ENCODE data around the gene DGCR8. TPM values are rescaled to one million over a fixed set of nuclear protein-coding genes. Genes with fewer than 3 reads are reported as not detected.

DGCR8 gene
- polyA plus RNA-seq, 2 of the 4 experiments (the other 2 are of a cell fraction), result 18.1 to 21.3 TPM

DNA sequence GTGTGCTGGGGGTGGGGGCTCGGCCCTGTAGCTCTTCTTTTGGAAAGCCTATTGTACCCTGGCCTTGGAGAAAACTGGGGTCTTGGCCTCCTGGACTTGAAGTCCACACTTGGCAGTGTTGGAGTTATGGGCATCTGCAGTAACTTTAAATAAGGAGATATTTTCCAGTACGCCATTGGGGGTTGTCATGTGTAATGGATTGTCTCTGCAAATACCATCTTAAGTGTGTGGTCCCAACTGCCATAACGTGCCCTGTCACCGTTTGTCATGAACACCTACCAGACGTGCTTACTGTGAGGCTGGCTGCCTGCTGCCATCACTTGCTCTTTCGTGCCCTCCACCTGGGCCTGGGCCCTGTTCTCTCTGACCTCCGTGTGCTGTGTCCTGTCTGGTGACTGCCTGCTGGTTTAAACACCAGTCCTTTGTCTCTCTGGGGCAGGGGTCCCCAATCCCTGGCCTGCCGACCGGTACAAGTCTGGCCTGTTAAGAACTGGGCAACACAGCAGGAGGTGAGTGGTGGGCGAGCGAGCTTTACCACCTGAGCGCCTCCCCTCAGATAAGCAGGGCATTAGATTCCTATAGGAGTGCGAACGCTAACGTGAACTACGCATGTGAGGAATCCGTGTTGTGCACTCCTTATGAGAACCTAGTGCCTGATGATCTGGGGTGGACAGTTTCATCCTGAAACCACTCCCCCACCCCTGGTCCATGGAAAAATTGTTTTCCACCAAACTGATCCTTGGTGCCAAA, 48.0 kb downstream of the DGCR8 start:
- Histone ChIP-seq H3K9me3 (no peaks in the 10 kb centered on the region), H3K4me1 (peaks cover 4% of the 10 kb centered on the region; the same call in 1 of the 3 replicates), H3K27ac (no peak overlapping the region), H3K4me2 (no peak overlapping the region), H3K4me3 (no peak overlapping the region)
- FAIRE-seq, result no peak
- CTCF ChIA-PET, result interaction anchor here (1.0 to 1.2 kb wide), 3 partner anchors 10 to 158 kb away, joined by 3 to 4 read pairs (median 3); no protein-coding TSS in a partner anchor
- WGBS (ENCODE audit: missing lambda C conversion rate), result 90% methylated on average over 11 of the region's 17 CpGs
- DNase-seq (ENCODE audit: low read depth in 1 of 2, low spot score in 1 of 2), result no peak
- TF ChIP-seq, protein P1, sequence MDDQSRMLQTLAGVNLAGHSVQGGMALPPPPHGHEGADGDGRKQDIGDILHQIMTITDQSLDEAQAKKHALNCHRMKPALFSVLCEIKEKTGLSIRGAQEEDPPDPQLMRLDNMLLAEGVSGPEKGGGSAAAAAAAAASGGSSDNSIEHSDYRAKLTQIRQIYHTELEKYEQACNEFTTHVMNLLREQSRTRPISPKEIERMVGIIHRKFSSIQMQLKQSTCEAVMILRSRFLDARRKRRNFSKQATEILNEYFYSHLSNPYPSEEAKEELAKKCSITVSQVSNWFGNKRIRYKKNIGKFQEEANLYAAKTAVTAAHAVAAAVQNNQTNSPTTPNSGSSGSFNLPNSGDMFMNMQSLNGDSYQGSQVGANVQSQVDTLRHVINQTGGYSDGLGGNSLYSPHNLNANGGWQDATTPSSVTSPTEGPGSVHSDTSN (IDR thresholded peaks at IDR 0.05), result no peak
- no peak for TF ChIP-seq HOXB13 (CRISPR knock-in tag; IDR thresholded peaks at IDR 0.05; ENCODE audit: low read depth)
- TF ChIP-seq, protein P2, sequence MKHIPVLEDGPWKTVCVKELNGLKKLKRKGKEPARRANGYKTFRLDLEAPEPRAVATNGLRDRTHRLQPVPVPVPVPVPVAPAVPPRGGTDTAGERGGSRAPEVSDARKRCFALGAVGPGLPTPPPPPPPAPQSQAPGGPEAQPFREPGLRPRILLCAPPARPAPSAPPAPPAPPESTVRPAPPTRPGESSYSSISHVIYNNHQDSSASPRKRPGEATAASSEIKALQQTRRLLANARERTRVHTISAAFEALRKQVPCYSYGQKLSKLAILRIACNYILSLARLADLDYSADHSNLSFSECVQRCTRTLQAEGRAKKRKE (CRISPR knock-in tag; IDR thresholded peaks at IDR 0.05; ENCODE audit: low read depth), result no peak
- TF ChIP-seq, protein P3, sequence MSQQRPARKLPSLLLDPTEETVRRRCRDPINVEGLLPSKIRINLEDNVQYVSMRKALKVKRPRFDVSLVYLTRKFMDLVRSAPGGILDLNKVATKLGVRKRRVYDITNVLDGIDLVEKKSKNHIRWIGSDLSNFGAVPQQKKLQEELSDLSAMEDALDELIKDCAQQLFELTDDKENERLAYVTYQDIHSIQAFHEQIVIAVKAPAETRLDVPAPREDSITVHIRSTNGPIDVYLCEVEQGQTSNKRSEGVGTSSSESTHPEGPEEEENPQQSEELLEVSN (IDR thresholded peaks at IDR 0.05; ENCODE audit: borderline replicate concordance, low read depth), result no peak
- no peak for TF ChIP-seq NR3C1 (IDR thresholded peaks at IDR 0.05)
- TF ChIP-seq, protein P4, sequence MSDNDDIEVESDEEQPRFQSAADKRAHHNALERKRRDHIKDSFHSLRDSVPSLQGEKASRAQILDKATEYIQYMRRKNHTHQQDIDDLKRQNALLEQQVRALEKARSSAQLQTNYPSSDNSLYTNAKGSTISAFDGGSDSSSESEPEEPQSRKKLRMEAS (IDR thresholded peaks at IDR 0.05), result no peak
- no peak for TF ChIP-seq CHD2 (IDR thresholded peaks at IDR 0.05; ENCODE audit: low read length, partially characterized antibody)
- no peak for TF ChIP-seq SREBF2 (IDR thresholded peaks at IDR 0.05)
- TF ChIP-seq ESRRA (IDR thresholded peaks at IDR 0.05; ENCODE audit: borderline replicate concordance, low read length), result no peak
- TF ChIP-seq EHMT2 (IDR thresholded peaks at IDR 0.05; ENCODE audit: low read depth), result no peak
- TF ChIP-seq BHLHE40 (IDR thresholded peaks at IDR 0.05; ENCODE audit: low read depth, low read length), result no peak
- no peak for TF ChIP-seq ZFP36 (IDR thresholded peaks at IDR 0.05; ENCODE audit: borderline replicate concordance, partially characterized antibody)
- TF ChIP-seq FOSB (CRISPR knock-in tag; IDR thresholded peaks at IDR 0.05), result no peak
- no peak for TF ChIP-seq HOXB5 (CRISPR knock-in tag; IDR thresholded peaks at IDR 0.05)
- TF ChIP-seq MYC (IDR thresholded peaks at IDR 0.05; ENCODE audit: borderline replicate concordance, low read length), result no peak
- TF ChIP-seq EHF (CRISPR knock-in tag; IDR thresholded peaks at IDR 0.05), result no peak
- POLR2A ChIA-PET, result no interaction called here
- ATAC-seq, result no peak

DNA sequence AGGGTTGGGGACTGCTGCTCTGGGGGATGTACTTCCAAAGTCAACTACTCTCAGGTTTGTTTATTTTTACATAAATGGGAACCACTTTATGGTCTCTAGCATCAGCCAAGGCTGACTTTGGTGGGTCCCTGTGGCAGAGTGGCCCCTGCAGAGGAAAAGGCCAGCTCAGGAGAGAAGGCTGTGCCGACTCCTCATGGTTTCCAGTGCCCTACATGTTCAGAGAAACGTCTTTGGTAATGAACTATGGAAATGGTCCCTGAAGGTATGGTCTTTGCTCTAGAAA, 48.5 kb downstream of the DGCR8 start:
- no peak for DNase-seq (ENCODE audit: low read depth in 1 of 2, low spot score in 1 of 2)
- Histone ChIP-seq H3K4me3 (no peak overlapping the region), H3K27ac (no peak overlapping the region), H3K9me3 (no peaks in the 10 kb centered on the region), H3K4me2 (no peak overlapping the region), H3K4me1 (peaks cover 7% of the 10 kb centered on the region; the same call in 1 of the 3 replicates)
- WGBS (ENCODE audit: missing lambda C conversion rate), result 70% methylated on average over 2 of the region's 2 CpGs
- ATAC-seq, result no peak
- ChIA-PET POLR2A (no interaction called here), CTCF (interaction anchor here (1.0 to 1.2 kb wide), 2 partner anchors 10 to 158 kb away, joined by 3 to 4 read pairs; no protein-coding TSS in a partner anchor)
- TF ChIP-seq, protein P5, sequence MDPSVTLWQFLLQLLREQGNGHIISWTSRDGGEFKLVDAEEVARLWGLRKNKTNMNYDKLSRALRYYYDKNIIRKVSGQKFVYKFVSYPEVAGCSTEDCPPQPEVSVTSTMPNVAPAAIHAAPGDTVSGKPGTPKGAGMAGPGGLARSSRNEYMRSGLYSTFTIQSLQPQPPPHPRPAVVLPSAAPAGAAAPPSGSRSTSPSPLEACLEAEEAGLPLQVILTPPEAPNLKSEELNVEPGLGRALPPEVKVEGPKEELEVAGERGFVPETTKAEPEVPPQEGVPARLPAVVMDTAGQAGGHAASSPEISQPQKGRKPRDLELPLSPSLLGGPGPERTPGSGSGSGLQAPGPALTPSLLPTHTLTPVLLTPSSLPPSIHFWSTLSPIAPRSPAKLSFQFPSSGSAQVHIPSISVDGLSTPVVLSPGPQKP (IDR thresholded peaks at IDR 0.05; ENCODE audit: low read depth, low read length), result no peak
- FAIRE-seq, result no peak

All from A549 (cell line).